Hematopoietic multipotent progenitor cell treated with erythropoietin and hydrocortisone succinate and interleukin-3 and kit ligand, for 4 days (in vitro differentiated cells): ENCODE measurements around the gene METTL9.
"Not testable (repeated sequence)": the region's sequence is repeated elsewhere in the genome, so short reads cannot be mapped to it uniquely, and the experiment has no call there.

Source experiments
- DNase-seq: peaks from one replicate; pipeline ENCODE4 v3.0.0-alpha.2; 2015

The METTL9 gene

GRCh38 chr16:21638573-21638975 lies 39.2 kb downstream of the METTL9 start:
- no peak for DNase-seq

GRCh38 chr16:21639493-21639892 lies 40.1 kb downstream of the METTL9 start:
- DNase-seq: no peak

- DNase-seq: no peak
These were observed 42.5 kb downstream of the METTL9 start for GRCh38 chr16:21641916-21642315.

- no peak for DNase-seq
These were observed 43.5 kb downstream of the METTL9 start for GRCh38 chr16:21642861-21643260.

DNA sequence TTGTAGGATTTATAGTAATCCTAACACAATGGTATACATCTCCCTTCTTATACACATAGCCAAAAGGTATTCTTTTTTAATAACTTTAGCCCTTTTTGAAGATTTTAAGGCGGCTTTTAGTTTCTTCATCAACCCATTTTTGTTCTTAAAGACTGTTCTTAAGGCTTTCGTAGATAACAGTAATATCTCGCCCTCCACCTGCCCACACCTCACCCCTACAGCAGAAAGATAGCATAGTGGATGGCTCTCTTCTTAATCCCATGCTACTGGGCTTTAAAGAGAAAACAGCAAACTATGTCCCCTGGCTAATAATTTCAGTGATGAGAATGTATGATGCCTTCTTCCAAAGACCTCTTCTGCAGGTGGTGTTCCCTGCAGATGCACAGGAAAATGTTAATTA lies 44.4 kb downstream of the METTL9 start:
- peak; percentile 66 for DNase-seq

DNA sequence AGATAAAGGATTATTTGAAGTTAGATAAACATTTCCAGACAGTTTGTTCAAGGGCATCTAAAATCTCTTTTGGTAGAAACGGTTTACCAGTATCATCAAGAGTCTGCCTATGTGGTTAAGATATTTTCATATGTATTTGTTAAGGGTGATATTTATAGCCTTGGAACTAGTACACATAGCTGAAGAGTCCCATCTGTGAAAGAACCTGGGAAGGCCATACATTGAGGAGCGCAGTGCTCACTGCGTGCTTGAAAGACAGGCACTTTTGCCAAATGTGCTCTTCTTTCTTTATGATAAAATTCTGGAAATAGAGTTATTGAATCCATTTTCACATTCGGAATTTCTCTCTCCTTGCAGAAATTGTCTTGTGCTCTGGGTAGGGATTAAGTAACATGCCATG lies 45.3 kb downstream of the METTL9 start:
- no peak for DNase-seq

- peak; percentile 61 for DNase-seq
These were observed 45.9 kb downstream of the METTL9 start for GRCh38 chr16:21645261-21645721.

- DNase-seq: no peak
These were observed 46.7 kb downstream of the METTL9 start for GRCh38 chr16:21646091-21646490.

GRCh38 chr16:21646721-21647561 lies 47.6 kb downstream of the METTL9 start:
- no peak for DNase-seq

GRCh38 chr16:21647562-21648164 lies 48.3 kb downstream of the METTL9 start:
- DNase-seq: no peak

- not testable (repeated sequence) for DNase-seq
These were observed 50.5 kb downstream of the METTL9 start for GRCh38 chr16:21649826-21650406.

DNA sequence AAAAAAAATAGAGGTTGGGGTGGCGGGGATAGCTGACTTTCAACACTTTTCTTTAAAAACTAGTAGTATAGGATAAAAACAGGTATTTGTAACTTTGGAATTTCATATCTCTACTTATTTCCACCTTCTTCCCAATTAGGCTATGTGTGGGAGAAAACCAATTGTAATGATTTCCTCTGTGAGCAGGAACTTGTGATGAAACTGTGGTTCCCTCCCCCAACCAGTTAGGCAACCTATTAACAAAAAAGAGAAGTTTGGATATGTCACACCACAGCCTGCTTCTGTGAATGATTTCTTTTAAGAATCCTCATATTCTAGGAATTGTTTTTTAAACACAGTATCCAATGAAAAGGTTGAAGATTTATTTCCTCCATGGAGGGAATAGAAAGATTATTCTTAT lies 51.1 kb downstream of the METTL9 start:
- DNase-seq: peak; percentile 84

DNA sequence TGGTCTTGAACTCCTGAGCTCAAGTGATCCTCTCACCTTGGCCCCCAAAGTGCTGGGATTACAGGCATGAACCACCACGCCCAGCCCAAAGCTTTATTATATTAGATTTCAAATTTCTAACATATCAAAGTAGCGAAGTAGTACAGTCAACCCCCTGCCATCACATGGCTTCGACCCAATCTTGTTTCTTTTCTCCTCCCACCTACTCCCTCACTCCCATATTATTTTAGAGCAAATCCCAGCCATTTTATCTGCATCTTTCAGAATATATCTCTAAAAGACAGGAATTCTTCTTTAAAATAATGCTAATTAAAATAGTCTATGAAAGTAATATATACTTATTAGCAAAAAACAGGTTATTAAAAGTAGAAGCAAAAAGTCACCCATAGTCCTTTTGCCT lies 52.1 kb downstream of the METTL9 start:
- DNase-seq: no peak

DNA sequence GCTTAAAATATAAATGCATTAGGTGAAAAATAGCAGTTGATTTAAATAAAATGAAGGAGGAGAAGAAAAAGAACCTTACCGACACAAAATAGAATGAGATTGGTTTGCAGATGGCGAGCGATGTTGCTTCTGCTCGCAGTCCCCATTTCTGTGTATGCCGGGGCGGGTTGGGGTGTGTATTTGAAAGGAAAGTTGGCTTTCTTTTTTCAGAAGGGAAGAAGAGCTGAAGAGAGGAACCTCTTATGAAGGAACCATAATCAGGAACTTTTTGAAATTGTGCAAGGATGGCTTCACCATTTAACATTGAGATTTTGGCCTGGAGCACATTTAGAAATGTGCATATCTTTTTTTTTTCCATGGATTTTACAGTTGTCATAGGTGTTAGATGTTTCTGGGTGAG lies 53.1 kb downstream of the METTL9 start, which contains the start of gene IGSF6:
IGSF6 (minus strand) TSS at position 156 of the 400 bp plus-strand sequence; CDS start at position 146, 10 bp downstream.
- no peak for DNase-seq

DNA sequence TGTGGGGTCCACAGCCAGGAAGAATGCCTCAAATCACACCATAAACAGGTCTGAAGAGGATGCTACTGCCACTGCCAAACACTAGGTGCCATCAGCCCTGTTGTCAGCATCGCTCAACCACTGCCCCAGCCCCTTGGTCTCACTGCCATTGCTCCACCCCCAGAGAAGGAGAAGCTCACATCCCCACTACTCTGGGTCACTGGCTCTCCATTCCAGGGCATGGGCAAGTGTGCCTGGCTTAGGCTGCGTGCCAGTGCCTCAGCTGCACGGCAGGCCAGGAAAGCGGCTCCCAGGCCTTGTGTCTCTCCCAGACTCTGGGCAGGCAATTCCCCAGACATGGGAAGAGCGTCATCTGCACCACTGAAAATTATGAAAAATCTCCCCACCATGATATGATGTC lies 54.2 kb downstream of the METTL9 start:
- no peak for DNase-seq

GRCh38 chr16:21654466-21654865 lies 55.1 kb downstream of the METTL9 start:
- no peak for DNase-seq

DNA sequence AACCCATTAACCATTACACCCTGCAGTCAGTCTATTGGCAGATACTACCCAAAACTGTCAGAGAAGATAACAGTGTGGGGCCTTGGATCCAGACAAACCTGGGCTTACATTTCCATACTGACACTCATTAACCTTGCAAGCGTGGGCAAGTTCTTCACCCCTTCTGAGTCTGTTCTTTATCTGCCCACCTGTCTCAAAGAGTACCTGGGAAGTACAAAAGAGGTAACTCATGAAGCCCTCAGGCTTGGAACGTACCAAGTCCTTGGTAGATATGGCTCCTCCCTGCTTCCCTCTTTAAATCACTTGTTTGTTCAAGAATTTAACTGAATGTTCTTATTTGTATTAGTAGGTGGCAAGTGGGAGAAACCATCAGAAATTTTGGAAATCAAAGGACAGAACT lies 55.5 kb downstream of the METTL9 start:
- DNase-seq: no peak

- DNase-seq: peak; percentile 82
These were observed 57.7 kb downstream of the METTL9 start for GRCh38 chr16:21656795-21657768.

DNA sequence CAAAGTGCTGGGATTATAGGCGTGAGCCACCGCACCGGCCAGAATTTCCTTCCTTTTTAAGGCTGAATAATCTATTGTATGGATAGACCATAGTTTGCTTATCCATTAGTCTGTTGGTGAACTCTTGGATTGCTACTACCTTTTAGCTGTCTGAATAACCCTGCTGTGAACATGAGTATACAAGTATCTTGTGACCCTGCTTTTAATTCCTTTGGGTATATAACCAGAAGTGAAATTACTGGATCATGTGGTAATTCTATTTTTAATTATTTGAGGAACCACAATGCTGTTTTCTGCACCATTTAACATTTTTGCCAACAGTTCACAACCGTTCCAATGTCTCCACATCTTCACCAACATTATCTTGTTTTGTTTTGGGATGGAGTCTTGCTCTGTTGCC lies 59.7 kb downstream of the METTL9 start:
- no peak for DNase-seq

DNA sequence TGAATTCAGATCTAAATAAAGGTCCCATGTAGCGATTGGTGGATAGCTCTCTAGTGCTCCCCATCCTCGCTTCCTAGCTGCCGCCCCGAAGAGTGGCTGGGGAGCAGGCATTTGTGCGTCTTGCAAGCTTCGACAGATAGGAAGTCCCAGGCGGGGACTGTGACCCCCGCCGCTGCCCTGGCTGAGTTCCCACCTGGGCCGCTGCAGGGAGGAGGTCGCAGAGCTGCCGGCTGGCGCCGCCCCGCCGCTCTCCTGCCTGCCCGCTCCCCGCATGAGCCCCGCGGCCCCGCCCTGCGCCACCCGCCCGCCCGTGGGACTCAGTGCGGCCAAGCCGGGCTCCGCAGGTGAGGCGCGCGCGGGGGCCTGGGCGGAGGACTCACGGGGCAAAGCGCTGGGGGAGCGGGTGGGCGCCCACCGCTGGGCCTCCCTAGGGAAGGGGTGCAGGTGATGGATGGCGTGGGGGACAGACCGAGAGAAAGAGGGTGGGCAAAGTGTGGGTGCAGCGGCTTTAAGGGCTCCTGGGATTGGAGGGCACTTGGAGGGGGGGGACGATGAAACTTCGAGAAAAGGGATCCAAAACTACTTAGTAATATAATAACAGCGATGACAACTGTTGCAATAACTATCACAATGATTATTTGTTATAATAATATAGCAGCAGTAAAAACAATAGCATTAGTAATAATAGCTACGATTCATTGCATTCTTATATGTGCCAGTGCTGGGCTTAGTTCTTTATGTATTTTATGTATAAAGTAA lies 64.7 kb downstream of the METTL9 start, which contains the start of gene OTOA:
OTOA (plus strand) TSS at position 80 of the 759 bp plus-strand sequence. CDS start 14,547 bp downstream, outside the sequence.
- peak; percentile 50 for DNase-seq

DNA sequence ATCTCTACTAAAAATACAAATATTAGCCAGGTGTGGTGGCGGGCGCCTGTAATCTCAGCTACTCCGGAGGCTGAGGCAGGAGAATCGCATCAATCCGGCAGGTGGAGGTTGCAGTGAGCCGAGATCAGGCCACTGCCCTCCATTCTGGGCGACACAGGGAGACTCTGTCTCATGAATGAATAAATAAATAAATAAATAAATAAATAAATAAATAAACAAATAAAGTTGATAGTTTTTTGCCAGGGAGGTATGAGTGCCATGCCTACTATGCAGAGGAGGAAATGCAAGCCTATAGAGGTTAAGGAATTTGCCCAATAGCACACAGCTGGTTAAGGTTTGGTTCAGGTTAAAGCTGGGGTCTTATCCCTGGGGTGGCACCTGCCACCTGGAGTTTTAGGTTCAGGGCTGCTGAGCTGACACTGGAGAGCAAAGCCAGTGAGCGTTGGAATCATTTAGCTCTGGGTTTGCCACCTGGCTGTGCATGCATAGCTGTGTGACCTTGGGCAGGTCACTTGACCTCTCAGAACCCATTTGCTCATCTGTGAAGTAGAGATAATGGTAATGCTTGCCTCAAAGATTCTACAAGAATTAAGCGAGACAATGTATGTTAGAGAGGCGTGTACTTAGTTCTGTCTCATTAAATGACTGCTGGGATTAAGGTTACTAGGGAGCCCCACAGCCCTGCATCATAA lies 65.6 kb downstream of the METTL9 start:
- no peak for DNase-seq
